ENCODE results near the gene TSR3. TPM values are rescaled to one million over a fixed set of nuclear protein-coding genes. Genes with fewer than 3 reads are reported as not detected.

The TSR3 gene
- total RNA-seq, 2 experiments from 2014 or later, result 86.5 to 92.1 TPM

- ChIA-PET POLR2A (no interaction called here), CTCF (interaction anchor here (1.2 to 1.3 kb wide), 2 partner anchors 8 to 15 kb away, joined by 3 read pairs; no protein-coding TSS in a partner anchor)
These were observed 7.2 kb downstream of the TSR3 start for GRCh38 chr16:1344499-1344898.

GRCh38 chr16:1343428-1344242 is 8.0 kb downstream of the TSR3 start:
- ChIA-PET POLR2A (interaction anchor here (1.0 to 1.5 kb wide), 2 partner anchors 11 to 35 kb away, joined by 3 read pairs; partner anchors contain the start of gene UBE2I), CTCF (interaction anchor here (1.3 to 1.8 kb wide), 3 partner anchors 14 to 19 kb away, joined by 3 to 6 read pairs (median 6); no protein-coding TSS in a partner anchor)

- ChIA-PET CTCF (interaction anchor here (0.7 to 1.8 kb wide), 7 partner anchors 9 to 42 kb away, joined by 3 to 6 read pairs (median 3); partner anchors contain the start of gene BAIAP3), POLR2A (interaction anchor here (1.0 to 1.5 kb wide), 2 partner anchors 10 to 34 kb away, joined by 3 read pairs; partner anchors contain the start of gene UBE2I)
These were observed 8.9 kb downstream of the TSR3 start for GRCh38 chr16:1342526-1343427.

GRCh38 chr16:1341495-1342420 is 9.9 kb downstream of the TSR3 start:
- CTCF ChIA-PET, result interaction anchor here (0.7 to 1.8 kb wide), 7 partner anchors 8 to 41 kb away, joined by 3 to 6 read pairs (median 3); partner anchors contain the start of gene BAIAP3
- POLR2A ChIA-PET, result interaction anchor here (0.6 kb wide), 1 partner anchor 553 kb away, joined by 7 read pairs; no protein-coding TSS in a partner anchor

GRCh38 chr16:1340730-1341494 is 10.8 kb downstream of the TSR3 start:
- ChIA-PET POLR2A (interaction anchor here (0.6 kb wide), 1 partner anchor 554 kb away, joined by 7 read pairs; no protein-coding TSS in a partner anchor), CTCF (interaction anchor here (1.3 kb wide), 1 partner anchor 9 kb away, joined by 3 read pairs; no protein-coding TSS in a partner anchor)

GRCh38 chr16:1338855-1339675 is 12.6 kb downstream of the TSR3 start:
- POLR2A ChIA-PET, result no interaction called here
- CTCF ChIA-PET, result interaction anchor here (1.9 kb wide), 1 partner anchor 8 kb away, joined by 6 read pairs; no protein-coding TSS in a partner anchor

GRCh38 chr16:1338119-1338730 is 13.5 kb downstream of the TSR3 start:
- CTCF ChIA-PET, result interaction anchor here (0.8 to 1.9 kb wide), 3 partner anchors 9 to 26 kb away, joined by 3 to 6 read pairs (median 3); no protein-coding TSS in a partner anchor

GRCh38 chr16:1337486-1337885 is 14.2 kb downstream of the TSR3 start:
- CTCF ChIA-PET, result interaction anchor here (0.8 to 1.9 kb wide), 3 partner anchors 10 to 25 kb away, joined by 3 to 6 read pairs (median 3); no protein-coding TSS in a partner anchor
- POLR2A ChIA-PET, result interaction anchor here (0.5 kb wide), 1 partner anchor 1122 kb away, joined by 6 read pairs; no protein-coding TSS in a partner anchor

More at GRCh38 chr16:1338119-1338730, 13.5 kb downstream of the TSR3 start:
- POLR2A ChIA-PET, result no interaction called here

GRCh38 chr16:1336619-1337018 is 15.1 kb downstream of the TSR3 start:
- CTCF ChIA-PET, result interaction anchor here (1.0 kb wide), 1 partner anchor 8 kb away, joined by 3 read pairs; no protein-coding TSS in a partner anchor
- POLR2A ChIA-PET, result no interaction called here

- ChIA-PET POLR2A (interaction anchor here (0.5 kb wide), 1 partner anchor 81 kb away, joined by 3 read pairs; no protein-coding TSS in a partner anchor), CTCF (interaction anchor here (1.0 to 1.5 kb wide), 2 partner anchors 9 to 27 kb away, joined by 3 to 4 read pairs; no protein-coding TSS in a partner anchor)
These were observed 15.7 kb downstream of the TSR3 start for GRCh38 chr16:1335996-1336395.

- ChIA-PET CTCF (interaction anchor here (0.5 to 1.5 kb wide), 4 partner anchors 10 to 65 kb away, joined by 3 to 6 read pairs (median 4); no protein-coding TSS in a partner anchor), POLR2A (interaction anchor here (0.5 to 0.9 kb wide), 2 partner anchors 11 to 81 kb away, joined by 3 read pairs; no protein-coding TSS in a partner anchor)
These were observed 16.3 kb downstream of the TSR3 start for GRCh38 chr16:1335211-1335971.

GRCh38 chr16:1334739-1335138 is 16.9 kb downstream of the TSR3 start:
- POLR2A ChIA-PET, result interaction anchor here (0.9 kb wide), 1 partner anchor 12 kb away, joined by 3 read pairs; no protein-coding TSS in a partner anchor
- CTCF ChIA-PET, result interaction anchor here (0.5 to 1.5 kb wide), 3 partner anchors 29 to 65 kb away, joined by 4 to 6 read pairs (median 4); no protein-coding TSS in a partner anchor

- CTCF ChIA-PET, result interaction anchor here (0.6 to 1.2 kb wide), 4 partner anchors 8 to 33 kb away, joined by 3 to 6 read pairs (median 3); no protein-coding TSS in a partner anchor
- POLR2A ChIA-PET, result no interaction called here
These were observed 17.6 kb downstream of the TSR3 start for GRCh38 chr16:1333854-1334700.

Measured in activated CD8-positive, alpha-beta memory T cell treated with anti-CD3 and anti-CD28 coated beads for 36 hours (primary cell).